Measurements from ENCODE around the gene FOXL3. TPM values are rescaled to one million over a fixed set of nuclear protein-coding genes. Genes with fewer than 3 reads are reported as not detected.

The FOXL3 gene
- total RNA-seq, 2 experiments from 2014 or later: not detected

DNA sequence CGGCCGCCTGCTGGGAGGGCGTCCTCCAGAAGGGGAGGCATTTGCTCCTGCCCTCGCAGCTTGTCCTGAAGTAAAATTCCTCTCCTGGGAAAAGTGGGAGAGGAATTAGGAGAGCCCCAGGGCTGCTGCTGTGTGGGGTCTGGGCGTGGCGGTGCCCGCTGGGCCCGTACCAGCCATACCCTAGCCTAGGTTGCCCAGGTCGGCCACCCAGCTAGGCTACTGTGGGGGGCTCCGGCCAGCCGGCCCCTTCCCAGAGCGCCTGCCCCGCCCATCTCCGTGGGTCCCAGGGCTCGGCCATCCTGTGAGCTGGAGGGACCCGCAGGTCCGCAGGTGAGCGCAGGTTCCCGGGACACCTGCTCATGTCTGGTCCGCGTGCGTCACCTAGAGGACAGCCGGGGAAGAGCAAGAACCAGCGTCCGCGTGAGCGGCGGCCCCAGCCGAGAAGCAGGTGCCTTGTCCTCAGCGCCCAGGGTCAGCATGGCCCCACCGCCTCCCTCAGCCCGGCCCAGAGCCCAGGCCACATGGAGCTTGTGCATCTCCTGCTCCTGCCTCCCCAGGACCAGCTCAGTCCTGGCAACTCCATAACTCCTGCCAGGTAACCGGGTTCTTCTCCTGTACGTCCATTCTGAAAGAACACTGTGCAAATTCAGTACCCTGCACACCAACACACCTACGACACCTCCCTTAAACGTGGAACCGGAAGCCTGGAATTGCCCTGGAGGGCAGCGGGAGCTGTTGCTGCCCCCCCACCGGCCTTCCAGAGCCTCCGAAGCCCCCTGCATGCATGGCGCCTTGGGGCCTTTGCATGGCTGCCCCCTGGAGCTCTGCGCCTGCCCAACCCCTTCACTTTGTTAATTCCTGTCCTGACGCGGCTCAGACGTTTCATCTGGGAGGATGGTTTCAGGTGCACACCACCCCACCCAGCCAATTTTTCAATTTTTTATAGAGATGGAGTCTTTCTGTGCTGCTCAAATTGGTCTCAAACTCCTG, 22.8 kb upstream of the FOXL3 start:
- no peak overlapping the region for H3K4me3 Mint-ChIP-seq
- H3K36me3 Mint-ChIP-seq: peaks cover 3% of the 10 kb centered on the region
- ATAC-seq: no peak
- peaks cover 4% of the 10 kb centered on the region for H3K9me3 Mint-ChIP-seq (ENCODE audit: low read depth)
- CTCF ChIA-PET: interaction anchor here (1.2 kb wide), 1 partner anchor 11 kb away, joined by 3 read pairs; no protein-coding TSS in a partner anchor
- peaks cover 6% of the 10 kb centered on the region for H3K4me1 Mint-ChIP-seq
- H3K27ac Mint-ChIP-seq: no peak overlapping the region
- H3K27me3 Mint-ChIP-seq: no peaks in the 10 kb centered on the region
- DNase-seq: no peak

DNA sequence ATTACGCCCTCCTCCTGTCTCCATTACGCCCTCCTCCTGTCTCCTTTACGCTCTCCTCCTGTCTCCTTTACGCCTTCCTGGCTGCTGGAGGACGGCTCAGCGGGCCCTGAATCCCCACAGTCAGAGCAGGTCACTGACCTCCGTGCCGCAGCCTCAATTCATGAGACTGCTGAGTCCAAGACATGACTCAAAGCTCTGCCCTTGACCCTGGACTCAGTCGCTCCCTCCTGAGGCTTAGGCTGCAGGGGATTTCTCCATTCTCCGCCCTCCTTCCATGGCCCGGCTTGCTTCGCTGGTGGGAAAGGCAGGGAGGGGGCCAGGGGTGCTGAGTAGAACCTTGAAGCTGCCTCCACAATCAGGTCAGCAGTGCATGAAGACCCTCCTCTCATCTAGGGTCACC, 21.0 kb upstream of the FOXL3 start:
- CTCF ChIA-PET: no interaction called here
- no peaks in the 10 kb centered on the region for H3K4me1 Mint-ChIP-seq

DNA sequence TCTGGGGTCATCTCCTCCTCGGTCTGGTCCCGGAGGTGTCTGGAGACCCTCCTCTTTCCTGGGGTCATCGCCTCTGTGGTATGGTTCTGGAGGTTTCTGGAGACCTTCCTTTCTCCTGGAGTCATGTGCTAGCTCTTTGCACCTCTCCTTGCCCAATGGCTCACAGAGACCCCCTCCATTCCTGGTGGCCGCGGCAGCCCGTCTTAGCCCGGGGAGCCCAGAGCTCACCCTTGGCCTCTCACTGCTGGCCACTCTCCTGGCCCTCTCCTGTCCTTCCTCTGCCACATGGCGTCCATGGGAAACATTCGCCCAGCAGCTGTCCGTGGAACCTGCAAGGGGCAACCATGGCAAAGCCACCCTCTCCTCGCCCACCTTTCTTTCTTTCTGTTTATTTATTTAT, 20.2 kb upstream of the FOXL3 start:
- Mint-ChIP-seq H3K27me3 (peaks cover 2% of the 10 kb centered on the region), H3K4me1 (no peaks in the 10 kb centered on the region), H3K4me3 (no peak overlapping the region), H3K27ac (no peak overlapping the region), H3K9me3 (ENCODE audit: low read depth) (peaks cover 7% of the 10 kb centered on the region), H3K36me3 (no peaks in the 10 kb centered on the region)
- CTCF ChIA-PET: no interaction called here
- ATAC-seq: no peak
- DNase-seq: no peak

More for the DNA sequence above, 21.0 kb upstream of the FOXL3 start:
- H3K36me3 Mint-ChIP-seq: no peaks in the 10 kb centered on the region
- no peak for ATAC-seq
- H3K9me3 Mint-ChIP-seq (ENCODE audit: low read depth): peaks cover 4% of the 10 kb centered on the region
- no peak for DNase-seq
- H3K4me3 Mint-ChIP-seq: no peak overlapping the region
- no peak overlapping the region for H3K27ac Mint-ChIP-seq
- no peaks in the 10 kb centered on the region for H3K27me3 Mint-ChIP-seq

DNA sequence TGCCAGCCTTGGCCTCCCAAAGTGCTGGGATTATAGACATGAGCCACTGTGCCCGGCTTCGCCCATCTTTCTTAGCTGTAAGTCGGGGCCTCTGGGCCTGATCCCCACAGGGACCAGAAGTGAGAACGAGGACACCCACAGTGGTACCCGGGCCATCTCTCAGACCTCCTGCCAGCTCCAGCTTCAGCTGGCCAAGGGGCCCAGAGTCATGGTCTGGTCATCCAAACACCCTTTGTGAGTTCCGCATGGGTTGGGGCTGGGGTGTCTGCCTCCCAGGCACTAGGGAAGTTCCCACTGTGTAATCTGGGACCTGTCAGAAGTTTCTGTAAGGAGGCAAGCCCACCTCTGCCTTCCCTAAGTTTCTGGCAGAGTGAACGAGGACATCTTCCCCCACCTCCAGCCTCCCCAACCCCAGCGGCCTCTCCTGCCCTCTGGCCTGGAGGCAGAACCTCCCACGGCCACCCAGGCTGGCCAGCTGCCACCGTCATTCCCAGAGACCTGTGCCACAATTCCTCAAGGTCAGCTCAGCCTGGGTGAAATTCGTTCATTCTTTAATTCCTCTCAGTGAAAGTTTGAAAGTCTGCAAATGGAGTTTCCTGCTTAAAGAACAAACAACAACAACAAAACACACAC, 19.5 kb upstream of the FOXL3 start:
- no peak for DNase-seq
- Mint-ChIP-seq H3K27me3 (peaks cover 8% of the 10 kb centered on the region), H3K36me3 (no peaks in the 10 kb centered on the region), H3K9me3 (ENCODE audit: low read depth) (peaks cover 7% of the 10 kb centered on the region), H3K27ac (no peak overlapping the region), H3K4me3 (no peak overlapping the region), H3K4me1 (no peaks in the 10 kb centered on the region)
- CTCF ChIA-PET: no interaction called here
- ATAC-seq: no peak

DNA sequence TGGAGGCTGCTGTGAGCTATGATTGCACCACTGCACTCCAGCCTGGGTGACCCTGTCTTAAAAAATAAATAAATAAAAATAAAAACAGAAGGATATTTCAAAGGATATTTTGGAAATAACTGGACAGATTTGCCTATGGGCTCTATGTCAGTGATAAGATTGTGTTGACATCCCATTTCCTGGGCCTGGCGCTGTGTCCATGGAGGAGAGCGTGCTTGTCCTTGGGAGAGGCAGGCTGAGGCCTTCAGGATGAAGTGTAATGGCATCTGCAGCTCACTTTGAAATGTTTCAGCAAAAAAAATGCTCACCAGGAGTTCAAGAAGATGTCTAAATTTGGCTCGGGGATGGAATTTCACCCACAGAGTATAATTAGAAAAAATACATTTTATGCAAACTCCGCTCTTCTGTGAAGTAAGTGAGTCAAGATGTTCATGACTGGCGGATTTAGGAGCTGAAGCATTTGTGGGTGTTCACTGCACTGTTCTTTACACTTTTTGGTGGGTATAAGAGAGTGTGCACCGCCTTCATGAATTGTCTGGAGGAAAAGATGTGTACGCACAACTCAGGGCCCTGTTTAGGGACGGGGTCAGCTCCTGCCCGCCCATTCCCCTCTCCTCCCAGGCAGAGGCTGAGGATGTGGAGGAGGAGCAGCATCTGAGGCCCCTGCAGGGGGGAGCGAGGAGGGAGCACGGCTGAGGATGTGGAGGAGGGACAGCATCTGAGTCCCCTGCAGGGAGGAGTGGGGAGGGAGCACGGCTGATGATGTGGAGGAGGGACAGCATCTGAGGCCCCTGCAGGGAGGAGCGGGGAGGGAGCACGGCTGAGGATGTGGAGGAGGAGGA, 18.5 kb upstream of the FOXL3 start:
- no peak overlapping the region for H3K27ac Mint-ChIP-seq
- no peak overlapping the region for H3K4me3 Mint-ChIP-seq
- ATAC-seq (no peak), DNase-seq (no peak)
- no peaks in the 10 kb centered on the region for H3K36me3 Mint-ChIP-seq
- H3K27me3 Mint-ChIP-seq: peaks cover 8% of the 10 kb centered on the region
- peaks cover 7% of the 10 kb centered on the region for H3K9me3 Mint-ChIP-seq (ENCODE audit: low read depth)
- CTCF ChIA-PET: no interaction called here
- no peaks in the 10 kb centered on the region for H3K4me1 Mint-ChIP-seq

DNA sequence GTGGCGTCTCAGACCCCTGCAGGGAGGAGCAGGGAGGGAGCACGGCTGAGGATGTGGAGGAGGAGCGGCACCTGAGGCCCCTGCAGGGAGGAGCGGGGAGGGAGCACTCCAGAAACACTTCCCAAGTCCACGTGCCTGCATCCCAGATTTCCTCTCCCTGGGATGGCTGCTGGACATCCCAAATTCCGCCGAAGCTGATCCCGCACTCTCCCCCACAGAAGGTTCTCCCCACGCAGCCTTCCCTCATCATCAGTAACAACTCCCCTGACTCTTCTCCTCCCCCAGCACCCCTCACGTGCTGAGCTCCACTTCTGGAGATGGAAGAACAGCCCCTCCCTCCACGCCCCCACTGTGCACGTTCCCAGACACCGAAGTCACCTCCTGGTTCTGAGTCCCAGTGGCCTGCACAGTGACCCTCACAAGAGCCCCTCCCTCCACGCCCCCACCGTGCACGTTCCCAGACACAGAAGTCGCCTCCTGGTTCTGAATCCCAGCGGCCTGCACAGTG, 17.8 kb upstream of the FOXL3 start:
- H3K36me3 Mint-ChIP-seq: no peaks in the 10 kb centered on the region
- H3K27me3 Mint-ChIP-seq: peaks cover 8% of the 10 kb centered on the region

DNA sequence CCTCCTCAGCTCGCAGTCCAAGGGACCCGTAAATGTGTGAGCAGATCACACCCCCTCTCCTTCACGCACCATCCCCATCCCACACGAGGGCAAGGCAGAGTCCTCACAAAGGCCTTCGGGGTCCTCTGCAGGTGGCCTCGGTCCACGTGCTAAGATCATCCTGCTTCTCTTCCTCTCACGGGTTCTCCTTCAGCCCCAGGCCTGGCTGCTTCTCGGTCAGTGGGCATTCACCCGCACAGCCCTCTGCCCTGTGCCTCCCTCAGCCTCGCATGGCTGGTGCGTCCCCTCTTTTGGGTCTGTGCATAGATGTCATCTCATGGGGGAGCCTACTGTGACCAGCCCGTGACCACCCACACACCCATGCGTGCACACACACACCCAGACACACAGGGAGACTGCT, 17.3 kb upstream of the FOXL3 start:
- CTCF ChIA-PET: no interaction called here
- no peaks in the 10 kb centered on the region for H3K4me1 Mint-ChIP-seq
- H3K27ac Mint-ChIP-seq: no peak overlapping the region
- DNase-seq (no peak), ATAC-seq (no peak)
- peaks cover 8% of the 10 kb centered on the region for H3K27me3 Mint-ChIP-seq
- no peaks in the 10 kb centered on the region for H3K36me3 Mint-ChIP-seq
- H3K4me3 Mint-ChIP-seq: no peak overlapping the region
- H3K9me3 Mint-ChIP-seq (ENCODE audit: low read depth): peaks cover 7% of the 10 kb centered on the region

More for the DNA sequence above, 17.8 kb upstream of the FOXL3 start:
- H3K4me1 Mint-ChIP-seq: no peaks in the 10 kb centered on the region
- no peak overlapping the region for H3K27ac Mint-ChIP-seq
- CTCF ChIA-PET: no interaction called here
- no peak overlapping the region for H3K4me3 Mint-ChIP-seq
- ATAC-seq: no peak
- peaks cover 7% of the 10 kb centered on the region for H3K9me3 Mint-ChIP-seq (ENCODE audit: low read depth)
- no peak for DNase-seq

DNA sequence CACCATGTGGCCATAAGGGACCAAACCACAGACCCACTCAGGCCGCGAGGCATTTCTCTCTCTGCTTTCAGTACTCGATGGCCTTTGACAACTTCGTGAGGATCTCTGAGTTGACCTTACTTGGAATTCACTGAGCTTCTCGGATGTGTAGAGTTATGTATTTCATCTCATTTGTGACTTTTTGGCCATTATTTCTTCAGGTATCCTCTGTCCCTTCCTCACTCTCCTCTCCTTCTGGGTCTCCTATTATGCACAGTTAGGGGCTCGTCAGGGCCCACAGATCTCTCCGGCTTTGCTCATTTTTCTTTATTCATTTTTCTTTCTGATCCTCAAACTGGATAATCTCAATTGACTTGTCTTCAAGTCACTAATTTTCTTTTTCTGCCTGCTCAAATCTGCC, 16.6 kb upstream of the FOXL3 start:
- H3K36me3 Mint-ChIP-seq: no peaks in the 10 kb centered on the region

DNA sequence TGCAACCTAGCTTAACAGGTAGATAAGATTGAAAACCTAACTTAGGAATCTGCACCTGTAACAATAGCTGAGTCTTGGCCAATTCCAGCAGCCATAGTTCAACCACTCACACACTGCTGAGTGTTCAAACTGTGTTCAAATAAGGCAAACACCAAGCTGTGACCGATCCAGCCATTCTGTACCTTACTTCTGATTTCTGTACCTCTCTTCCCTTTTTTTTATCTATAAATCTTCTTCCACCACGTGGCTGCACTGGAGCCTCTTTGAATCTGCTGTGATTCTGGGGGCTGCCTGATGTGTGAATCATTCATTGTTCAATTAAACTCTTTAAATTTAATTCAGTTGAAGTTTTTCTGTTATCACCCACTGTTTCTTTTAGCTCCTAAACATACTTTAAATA, 15.7 kb upstream of the FOXL3 start:
- Mint-ChIP-seq H3K27me3 (peaks cover 12% of the 10 kb centered on the region), H3K4me1 (no peaks in the 10 kb centered on the region), H3K27ac (no peak overlapping the region), H3K36me3 (no peaks in the 10 kb centered on the region), H3K4me3 (no peak overlapping the region), H3K9me3 (ENCODE audit: low read depth) (peaks cover 7% of the 10 kb centered on the region)
- no peak for ATAC-seq
- CTCF ChIA-PET: no interaction called here
- DNase-seq: no peak

More for the DNA sequence above, 16.6 kb upstream of the FOXL3 start:
- DNase-seq: no peak
- Mint-ChIP-seq H3K4me1 (no peaks in the 10 kb centered on the region), H3K27me3 (peaks cover 12% of the 10 kb centered on the region), H3K9me3 (ENCODE audit: low read depth) (peaks cover 7% of the 10 kb centered on the region), H3K27ac (no peak overlapping the region), H3K4me3 (no peak overlapping the region)
- ATAC-seq: no peak
- CTCF ChIA-PET: no interaction called here

DNA sequence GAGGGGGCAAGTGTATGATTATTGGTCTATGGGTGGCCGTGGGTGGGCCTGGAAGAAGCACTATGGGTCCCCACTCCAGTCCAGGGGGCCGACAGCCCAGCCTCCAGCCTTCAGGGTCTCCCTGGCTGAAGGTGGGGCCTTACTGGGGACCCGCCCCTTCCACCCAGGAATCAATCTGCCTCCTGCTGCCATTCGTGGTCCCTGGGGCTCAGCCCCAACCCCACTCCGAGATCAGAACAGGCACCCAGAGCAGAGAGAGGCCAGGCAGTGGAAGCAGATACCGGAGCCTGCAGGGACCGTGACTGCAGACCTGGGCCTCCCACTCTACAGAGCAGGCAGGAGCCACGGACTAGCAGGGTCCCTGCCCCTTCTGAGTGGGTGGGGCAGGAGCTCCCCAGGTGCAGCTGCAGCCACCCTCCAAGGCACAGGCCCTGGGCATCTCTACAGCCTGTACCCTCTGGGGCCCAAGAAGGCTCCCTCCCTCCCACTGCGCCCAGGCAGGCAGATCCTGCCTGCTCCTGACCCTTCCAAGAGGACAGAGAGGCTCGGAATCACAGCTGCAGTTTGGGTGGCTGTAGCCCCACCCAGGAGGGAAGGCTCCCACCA, 13.6 kb upstream of the FOXL3 start:
- H3K36me3 Mint-ChIP-seq: no peaks in the 10 kb centered on the region
- ATAC-seq (no peak), DNase-seq (no peak)
- no peaks in the 10 kb centered on the region for H3K4me1 Mint-ChIP-seq
- H3K27ac Mint-ChIP-seq: no peak overlapping the region
- CTCF ChIA-PET: no interaction called here
- no peak overlapping the region for H3K4me3 Mint-ChIP-seq
- peaks cover 7% of the 10 kb centered on the region for H3K9me3 Mint-ChIP-seq (ENCODE audit: low read depth)
- H3K27me3 Mint-ChIP-seq: peaks cover 12% of the 10 kb centered on the region

DNA sequence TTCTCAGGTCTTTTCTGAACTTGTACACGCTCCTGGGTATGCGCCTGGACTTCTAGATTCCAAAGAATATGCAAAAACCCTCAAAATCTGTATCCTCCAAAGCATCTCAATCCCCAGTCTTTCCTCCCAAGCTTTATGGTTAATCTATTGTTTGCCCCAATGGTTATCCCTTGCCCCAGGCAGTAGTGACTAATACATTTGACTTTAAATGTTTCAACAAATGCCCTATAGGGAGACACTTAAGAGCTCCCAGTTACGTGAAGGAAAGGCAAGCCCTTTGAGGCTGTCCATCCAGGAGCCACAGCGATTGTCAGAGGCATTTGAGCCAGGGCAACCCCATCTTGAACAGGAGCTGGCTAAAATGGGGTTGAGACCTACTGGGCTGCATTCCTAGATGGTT, 12.7 kb upstream of the FOXL3 start:
- ATAC-seq (no peak), DNase-seq (no peak)
- no peak overlapping the region for H3K27ac Mint-ChIP-seq
- no peaks in the 10 kb centered on the region for H3K36me3 Mint-ChIP-seq
- CTCF ChIA-PET: interaction anchor here (1.1 kb wide), 1 partner anchor 13 kb away, joined by 3 read pairs; no protein-coding TSS in a partner anchor
- H3K9me3 Mint-ChIP-seq (ENCODE audit: low read depth): peaks cover 7% of the 10 kb centered on the region
- no peaks in the 10 kb centered on the region for H3K4me1 Mint-ChIP-seq
- peaks cover 12% of the 10 kb centered on the region for H3K27me3 Mint-ChIP-seq
- H3K4me3 Mint-ChIP-seq: no peak overlapping the region

DNA sequence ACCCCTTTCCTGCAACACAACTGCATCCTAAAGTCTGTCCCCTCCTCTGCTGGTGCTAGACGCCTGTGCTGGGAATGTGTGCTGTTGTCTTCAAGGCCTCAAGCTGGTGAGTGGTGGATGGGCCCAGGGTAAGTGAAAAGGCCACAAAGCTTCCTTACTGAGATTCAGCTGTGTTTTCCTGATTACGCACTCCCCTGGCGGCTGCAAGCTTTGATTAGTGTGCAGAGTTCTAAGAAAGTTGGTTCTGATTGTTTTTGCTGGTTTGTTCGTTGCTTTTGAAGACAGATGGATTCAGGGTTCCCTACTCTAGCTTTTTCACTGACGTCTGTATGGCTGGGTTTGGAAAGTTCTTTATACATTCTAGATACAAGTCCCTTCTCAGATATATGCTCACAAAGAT, 11.9 kb upstream of the FOXL3 start:
- no peaks in the 10 kb centered on the region for H3K4me1 Mint-ChIP-seq

DNA sequence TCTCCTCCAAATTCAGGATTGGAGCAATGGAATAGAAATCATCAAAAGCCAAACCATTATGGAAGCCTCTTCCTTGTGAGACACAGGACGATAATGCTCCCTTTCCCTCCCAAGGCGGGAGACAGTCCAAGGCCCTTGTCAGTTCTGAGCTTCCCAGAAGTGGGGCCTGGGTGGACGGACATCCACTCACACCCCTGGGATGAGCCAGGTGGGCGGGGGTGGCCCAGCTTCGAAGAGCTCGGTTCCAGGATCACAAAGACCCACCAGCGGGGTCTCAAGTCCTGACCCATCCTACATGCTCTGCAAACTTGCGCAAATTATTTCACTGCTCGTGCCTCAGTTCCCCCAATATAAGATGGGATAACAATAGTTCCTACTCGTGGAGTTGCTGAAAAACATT, 10.1 kb upstream of the FOXL3 start:
- H3K4me1 Mint-ChIP-seq: no peaks in the 10 kb centered on the region
- H3K36me3 Mint-ChIP-seq: no peaks in the 10 kb centered on the region
- H3K4me3 Mint-ChIP-seq: no peak overlapping the region
- DNase-seq (no peak), ATAC-seq (no peak)
- CTCF ChIA-PET: no interaction called here
- H3K27me3 Mint-ChIP-seq: peaks cover 9% of the 10 kb centered on the region
- no peaks in the 10 kb centered on the region for H3K9me3 Mint-ChIP-seq (ENCODE audit: low read depth)
- H3K27ac Mint-ChIP-seq: no peak overlapping the region

More for the DNA sequence above, 11.9 kb upstream of the FOXL3 start:
- Mint-ChIP-seq H3K9me3 (ENCODE audit: low read depth) (peaks cover 7% of the 10 kb centered on the region), H3K27ac (no peak overlapping the region), H3K4me3 (no peak overlapping the region), H3K27me3 (peaks cover 12% of the 10 kb centered on the region), H3K36me3 (no peaks in the 10 kb centered on the region)
- CTCF ChIA-PET: interaction anchor here (1.1 to 1.5 kb wide), 2 partner anchors 11 to 14 kb away, joined by 3 read pairs; no protein-coding TSS in a partner anchor
- DNase-seq (no peak), ATAC-seq (no peak)
